ENCODE results near the gene SKOR1.

GRCh38 chr15:67792250-67792942, 32.9 kb upstream of the SKOR1 start:
- TF ChIP-seq ZNF274 (IDR thresholded peaks at IDR 0.05; ENCODE audit: low read depth, low read length) (no peak), YY1 (IDR thresholded peaks at IDR 0.05; ENCODE audit: insufficient read depth, insufficient read length) (no peak), SUZ12 (IDR thresholded peaks at IDR 0.05; ENCODE audit: extremely low read depth, insufficient read depth, insufficient read length) (no peak)
